Pancreas (tissue), 10 donors: ENCODE measurements around the gene DNAH1. TPM values are rescaled to one million over a fixed set of nuclear protein-coding genes. Genes with fewer than 3 reads are reported as not detected.
A peak's percentile ranks its signal among the peaks of the same experiment; 100 is the strongest.

ENCODE experiments used
- ATAC-seq, 4 donors: fragments of 200-7000 bp; cut with Tn5 transposase; one replicate each; pipeline versions ENCODE4 v1.8.0 to v1.9.1; 2020; ENCODE audit warnings: mild to moderate bottlenecking in 4 of 4, moderate library complexity in 4 of 4
- DNase-seq, 6 donors: peaks; one replicate each; pipeline ENCODE4 v3.0.0-alpha.2; 2020
- FAIRE-seq: peaks from 2 replicates; lab custom pipeline; 2012; peaks lifted over from hg19 to GRCh38; lab: Jason Lieb, UNC
- H3K27ac ChIP-seq, 4 donors: fragments of 200-600 bp; sonication (generic); 1 replicate in 3 of 4; 2 replicates in 1 of 4; pipeline versions ENCODE4 v1.5.0 to v1.8.0; 2020
- H3K27me3 ChIP-seq, 4 donors: fragments of 200-600 bp; one replicate each; pipeline ENCODE4 v1.8.0; 2021
- H3K36me3 ChIP-seq, 3 donors: fragments of 200-600 bp; sonication (generic) in 1 of 3; one replicate each; pipeline versions ENCODE4 v1.5.0 to v1.8.0; 2020 to 2021
- H3K4me1 ChIP-seq, 3 donors: fragments of 200-600 bp; one replicate each; pipeline ENCODE4 v1.8.0; 2021
- H3K4me3 ChIP-seq, 4 donors: fragments of 200-600 bp; sonication (generic) in 2 of 4; one replicate each; pipeline versions ENCODE4 v1.5.0 to v1.8.0; 2020 to 2021
- H3K9me3 ChIP-seq, 4 donors: fragments of 200-600 bp; one replicate each; pipeline ENCODE4 v1.8.0; 2021
- CTCF ChIP-seq, 4 donors: fragments of 200-600 bp; sonication (generic) in 3 of 4; IDR thresholded peaks; one replicate each; pipeline versions ENCODE4 v1.5.0 to v1.8.0; 2021; ENCODE audit warnings: antibody characterized with exemption in 4 of 4
- whole genome bisulfite sequencing, 2 donors: extraction: QIAGEN DNeasy Blood & Tissue Kit; methylation state at CpG; one replicate each; pipeline ENCODE4 v1.1.7; 2013; 5-methylcytosine and 5-hydroxymethylcytosine counted together
- intact Hi-C, 3 donors: fragments of 100-400 bp; cut with DNase I; formaldehyde crosslinking; loops; one replicate each; pipeline versions ENCODE4 v1.11.1 to v1.14.2; 2022
- polyA plus RNA-seq, 2 donors: library from polyadenylated mRNA; stranded (reverse); fragments of 200-250 nt; gene quantifications; one replicate each; pipeline ENCODE4 v1.2.3, GENCODE V29; 2013
- total RNA-seq, 6 donors: library from RNA; stranded (reverse); fragmentation: NEBNext Ultra II Directional in 4 of 6; extraction: Animal tissue kit (Norgen Biotek cat#: 25700) in 4 of 6; gene quantifications; one replicate each; pipeline versions ENCODE4 v1.2.1 to v1.2.4, GENCODE V29; 2021 to 2023
- donor health status: healthy with polysubstance abuse.
- donor health status: DM: no; HTN: no; CAD: no; lungs with moderate emphysema.
- donor health status: DM: no; HTN: no; CAD: no.
- donor health status: control.
- donor health status: control.
- donor health status: Bipolar disorder and iron deficiency.
- donor health status: DM: yes; HTN: yes; CAD: no.
- donor health status: DM: no; HTN: no; CAD: no.
- donor health status: DM: no; HTN: no; CAD: no.
- donor health status: DM: yes; HTN: yes; CAD: no.

Gene DNAH1
- total and polyA plus RNA-seq, 8 donors: 2.9 to 11.4 (median 4.6) TPM

GRCh38 chr3:52436500-52437149 is 120.5 kb downstream of the DNAH1 start:
- H3K9me3 ChIP-seq: no peaks in the 10 kb centered on the region
- H3K36me3 ChIP-seq: no peaks in the 10 kb centered on the region
- no peak for TF ChIP-seq CTCF (IDR thresholded peaks at IDR 0.05)
- DNase-seq (no peak), FAIRE-seq (no peak), ATAC-seq (peak in 2 of 4 donors; percentile 27 to 28)
- no peaks in the 10 kb centered on the region for H3K4me1 ChIP-seq
- H3K4me3 ChIP-seq: no peak overlapping the region
- H3K27ac ChIP-seq: no peak overlapping the region
- no peaks in the 10 kb centered on the region for H3K27me3 ChIP-seq
- intact Hi-C loops: no loop called here
- WGBS, 2 donors: 86 to 93% methylated on average over 13 of the region's 13 CpGs

GRCh38 chr3:52437326-52438103 is 121.4 kb downstream of the DNAH1 start:
- Histone ChIP-seq H3K27ac (no peak overlapping the region), H3K27me3 (no peaks in the 10 kb centered on the region), H3K9me3 (no peaks in the 10 kb centered on the region), H3K4me3 (no peak overlapping the region), H3K36me3 (no peaks in the 10 kb centered on the region), H3K4me1 (no peaks in the 10 kb centered on the region)
- TF ChIP-seq CTCF (IDR thresholded peaks at IDR 0.05): no peak
- FAIRE-seq (no peak), ATAC-seq (peak in 2 of 4 donors; percentile 36 to 53), DNase-seq (peak in 2 of 6 donors; percentile 49 to 58)
- WGBS, 2 donors: 73 to 76% methylated on average over 15 of the region's 15 CpGs
- intact Hi-C loops: no loop called here

DNA sequence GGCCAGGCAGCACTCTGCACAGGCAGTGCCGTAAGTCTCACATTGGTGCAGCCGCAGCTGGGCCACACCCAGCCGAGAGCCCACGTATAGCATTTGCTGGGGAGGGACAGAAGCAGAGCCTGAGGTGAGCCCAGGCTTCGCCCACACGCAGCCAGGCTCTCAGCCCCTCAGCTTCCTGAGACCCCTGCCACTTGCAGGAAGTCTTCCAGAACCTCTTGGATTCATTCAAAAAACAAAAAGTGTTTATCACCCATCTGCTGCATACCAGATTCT is 121.9 kb downstream of the DNAH1 start:
- intact Hi-C loops: no loop called here
- no peaks in the 10 kb centered on the region for H3K9me3 ChIP-seq
- FAIRE-seq (no peak), DNase-seq (no peak), ATAC-seq (no peak)
- H3K27me3 ChIP-seq: no peaks in the 10 kb centered on the region
- no peak overlapping the region for H3K27ac ChIP-seq
- H3K36me3 ChIP-seq: no peaks in the 10 kb centered on the region
- 86 to 90% methylated on average over 6 of the region's 6 CpGs for WGBS, 2 donors
- no peak for TF ChIP-seq CTCF (IDR thresholded peaks at IDR 0.05)
- H3K4me1 ChIP-seq: no peaks in the 10 kb centered on the region
- no peak overlapping the region for H3K4me3 ChIP-seq

DNA sequence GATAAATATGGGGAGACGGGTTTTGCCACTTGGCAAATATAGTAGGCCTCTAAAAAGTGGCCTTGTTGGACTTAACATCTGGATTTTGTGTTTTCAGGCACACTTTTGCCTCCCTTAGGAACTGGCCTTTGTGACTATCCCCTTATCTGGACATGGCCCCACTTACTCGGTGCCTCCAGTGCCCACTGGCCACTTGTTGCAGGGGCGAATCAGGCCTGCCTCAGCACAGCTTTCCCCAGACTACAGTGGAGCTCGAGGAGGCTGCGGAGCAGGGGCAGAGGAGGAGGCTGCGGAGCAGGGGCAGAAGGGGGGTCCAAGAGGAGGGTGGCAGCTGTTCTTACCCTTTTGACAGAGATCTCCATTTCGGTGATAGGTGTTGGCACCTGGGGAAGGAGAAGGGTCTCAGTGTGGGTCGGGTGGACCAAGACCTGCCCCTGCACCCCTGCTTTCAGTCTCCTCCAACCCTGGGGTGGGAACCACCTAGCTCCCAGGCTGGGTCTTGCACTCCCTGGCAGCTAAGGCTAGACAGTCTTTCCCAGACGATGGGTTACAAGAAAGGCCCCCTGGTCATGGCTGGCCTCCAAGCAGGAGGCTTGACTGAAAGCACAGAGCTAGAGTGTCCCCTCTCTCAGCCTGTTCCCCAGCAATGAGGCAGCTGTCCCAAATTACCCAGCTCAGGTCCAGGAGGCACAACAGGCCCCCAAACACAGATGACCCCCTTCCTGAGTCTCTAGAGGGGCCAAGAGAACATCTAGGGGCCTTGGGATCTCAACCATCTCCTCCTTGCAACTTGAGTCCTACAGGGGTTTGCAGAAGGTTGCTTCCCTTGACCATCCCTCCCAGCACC is 122.7 kb downstream of the DNAH1 start:
- FAIRE-seq (no peak), ATAC-seq (no peak), DNase-seq (no peak)
- no peaks in the 10 kb centered on the region for H3K36me3 ChIP-seq
- H3K4me1 ChIP-seq: no peaks in the 10 kb centered on the region
- no peak for TF ChIP-seq CTCF (IDR thresholded peaks at IDR 0.05)
- H3K4me3 ChIP-seq: no peak overlapping the region
- no peak overlapping the region for H3K27ac ChIP-seq
- H3K9me3 ChIP-seq: no peaks in the 10 kb centered on the region
- no peaks in the 10 kb centered on the region for H3K27me3 ChIP-seq
- 81 to 85% methylated on average over 9 of the region's 9 CpGs for WGBS, 2 donors
- intact Hi-C loops: no loop called here
